Measurements from ENCODE around the gene C1orf198. TPM values are rescaled to one million over a fixed set of nuclear protein-coding genes. Genes with fewer than 3 reads are reported as not detected.

C1orf198 gene
- total RNA-seq, 1 experiment from 2014 or later, result 22.9 TPM

GRCh38 chr1:230836347-230836746 is 32.0 kb downstream of the C1orf198 start:
- Histone ChIP-seq H4K20me1 (ENCODE audit: insufficient read depth) (no peaks in the 10 kb centered on the region), H3K4me2 (ENCODE audit: low read length) (no peak overlapping the region), H3K9me3 (ENCODE audit: control insufficient read depth in 1 of 2, insufficient read depth in 1 of 2, low read depth in 1 of 2, low read length in 2 of 2) (no peaks in the 10 kb centered on the region), H3K36me3 (ENCODE audit: control insufficient read depth in 1 of 2, insufficient read depth in 2 of 2, low read length in 2 of 2) (peaks cover 2 to 12% of the 10 kb centered on the region in 2 experiments; a peak in 2 of 4 replicates), H3K4me1 (ENCODE audit: control insufficient read depth in 1 of 2, insufficient read depth in 2 of 2, low read length in 2 of 2) (no peaks in the 10 kb centered on the region), H3K9ac (ENCODE audit: low read length) (no peak overlapping the region), H3K27me3 (ENCODE audit: insufficient read depth, low read length) (no peaks in the 10 kb centered on the region), H3K79me2 (ENCODE audit: insufficient read depth, low read length) (no peaks in the 10 kb centered on the region), H3K4me3 (replicated peaks in 1 of 2; ENCODE audit: low read depth in 1 of 2, low read length in 2 of 2) (no peak overlapping the region), H3K9me2 (ENCODE audit: insufficient read depth) (no peaks in the 10 kb centered on the region), H2AFZ (ENCODE audit: low read depth, low read length, poor library complexity, severe bottlenecking) (no peak overlapping the region), H3K27ac (ENCODE audit: low read depth, low read length) (no peak overlapping the region)
- ChIA-PET CTCF (no interaction called here), POLR2A (no interaction called here), RAD21 (ENCODE audit: low non-redundant PET in 1 of 2, low total read pairs in 2 of 2, uncharacterized antibody in 2 of 2, unreplicated experiment in 2 of 2) (no interaction called here)
- intact Hi-C loops (cut with micrococcal nuclease), result no loop called here
- no peak for DNase-seq (ENCODE audit: low read depth, low spot score)
- BruUV-seq (replicated peaks), result no TSS peak
- ATAC-seq, result no peak
- TF ChIP-seq MAX (IDR thresholded peaks at IDR 0.05) (no peak), ELF1 (IDR thresholded peaks at IDR 0.05; ENCODE audit: borderline replicate concordance, low read depth) (no peak), CEBPB (IDR thresholded peaks at IDR 0.05; ENCODE audit: low read depth) (no peak), ATF3 (IDR thresholded peaks at IDR 0.05) (no peak), ZBTB33 (IDR thresholded peaks at IDR 0.05; ENCODE audit: extremely low read depth, insufficient replicate concordance, low read length) (no peak), SRF (IDR thresholded peaks at IDR 0.05; ENCODE audit: low read depth) (no peak), CTCF (IDR thresholded peaks at IDR 0.05 in 2 of 3, conservative IDR thresholded peaks at IDR 0.05 in 1 of 3; ENCODE audit: borderline replicate concordance in 1 of 3, insufficient read depth in 1 of 3, low read depth in 2 of 3, low read length in 2 of 3) (no peak), SP1 (IDR thresholded peaks at IDR 0.05; ENCODE audit: low read depth) (no peak), SIN3A (IDR thresholded peaks at IDR 0.05; ENCODE audit: low read depth) (no peak), CBX3 (IDR thresholded peaks at IDR 0.05; ENCODE audit: low read depth) (no peak), EGR1 (IDR thresholded peaks at IDR 0.05; ENCODE audit: low read depth) (no peak), YY1 (IDR thresholded peaks at IDR 0.05; ENCODE audit: extremely low read depth, insufficient replicate concordance, low read depth, low read length) (no peak), FOSL1 (IDR thresholded peaks at IDR 0.05; ENCODE audit: low read depth) (no peak)

Data from HCT116 (cell line).